SK-N-SH (cell line): ENCODE measurements around the gene NRL. TPM values are rescaled to one million over a fixed set of nuclear protein-coding genes. Genes with fewer than 3 reads are reported as not detected.

Source experiments
- CTCF ChIA-PET: fragments of 300-600, 350-600 bp; formaldehyde crosslinking; extraction: SDS; loops from one replicate; lab custom pipeline; 2021; lab: Yijun Ruan, JAX
- POLR2A ChIA-PET: fragments of 350-600 bp; sonication (Branson Sonifier 250); formaldehyde crosslinking; extraction: SDS; loops from one replicate; lab custom pipeline; 2020; ENCODE audit warnings: antibody characterized with exemption, inconsistent platforms; lab: Yijun Ruan, JAX
- DNase-seq: peaks from one replicate; pipeline ENCODE4 v3.0.0; 2012
- H2AFZ ChIP-seq: fragments of 200-600 bp; sonication (generic); 2 replicates; pipeline ENCODE4 v1.8.1; 2016; ENCODE audit warnings: antibody characterized with exemption, mild to moderate bottlenecking, low read depth
- H3F3A ChIP-seq: fragments of 200-600 bp; sonication (generic); replicated peaks from 2 replicates; pipeline ENCODE3; 2016; ENCODE audit warnings: antibody characterized with exemption, mild to moderate bottlenecking; ENCODE audit not compliant: insufficient read depth
- H3K27ac ChIP-seq, 2 experiments: fragments of 200-500 bp in 1 of 2; fragments of 200-600 bp in 1 of 2; sonication (Bioruptor generic) in 1 of 2; sonication (generic), shearing (Covaris generic) in 1 of 2; 2 replicates each; pipeline versions ENCODE4 v1.5.1 to v1.6.1; 2014 to 2016; ENCODE audit warnings: low read depth in 2 of 2, inconsistent platforms in 1 of 2, low read length in 1 of 2, mild to moderate bottlenecking in 1 of 2, mixed read lengths in 1 of 2
- H3K27me3 ChIP-seq: fragments of 200-600 bp; sonication (generic), shearing (Covaris generic); 2 replicates; pipeline ENCODE4 v1.6.1; 2016; ENCODE audit warnings: mixed run types; ENCODE audit not compliant: insufficient read depth
- H3K36me3 ChIP-seq, 2 experiments: fragments of 200-500 bp in 1 of 2; fragments of 200-600 bp in 1 of 2; sonication (Bioruptor generic) in 1 of 2; sonication (generic) in 1 of 2; replicated peaks in 1 of 2; 2 replicates each; pipeline versions ENCODE3 to v1.5.1; 2014 to 2016; ENCODE audit warnings: low read length in 1 of 2, mild to moderate bottlenecking in 1 of 2; ENCODE audit not compliant: insufficient read depth in 2 of 2, control insufficient read depth in 1 of 2
- H3K4me1 ChIP-seq, 2 experiments: fragments of 200-500 bp in 1 of 2; fragments of 200-600 bp in 1 of 2; sonication (Bioruptor generic) in 1 of 2; sonication (generic), shearing (Covaris generic) in 1 of 2; 2 replicates each; pipeline versions ENCODE4 v1.5.1 to v1.6.1; 2014 to 2016; ENCODE audit warnings: low read depth in 1 of 2, low read length in 1 of 2, mixed run types in 1 of 2; ENCODE audit not compliant: insufficient read depth in 2 of 2, control insufficient read depth in 1 of 2
- H3K4me2 ChIP-seq: fragments of 200-600 bp; sonication (generic), shearing (Covaris generic); 2 replicates; pipeline ENCODE4 v1.6.1; 2017; ENCODE audit warnings: mixed run types
- H3K4me3 ChIP-seq, 2 experiments: fragments of 200-500 bp in 1 of 2; fragments of 200-600 bp in 1 of 2; sonication (Bioruptor generic) in 1 of 2; sonication (generic), shearing (Covaris generic) in 1 of 2; 2 replicates each; pipeline versions ENCODE4 v1.5.1 to v1.8.1; 2014 to 2016; ENCODE audit warnings: low read depth in 2 of 2, inconsistent platforms in 1 of 2, low read length in 1 of 2, mild to moderate bottlenecking in 1 of 2, mixed read lengths in 1 of 2, moderate library complexity in 1 of 2
- H3K79me2 ChIP-seq: fragments of 200-600 bp; sonication (generic); 2 replicates; pipeline ENCODE4 v1.8.1; 2017; ENCODE audit warnings: mild to moderate bottlenecking; ENCODE audit not compliant: insufficient read depth
- H3K9ac ChIP-seq: fragments of 200-600 bp; sonication (generic); 2 replicates; pipeline ENCODE4 v1.6.1; 2017; ENCODE audit warnings: mixed run types
- H3K9me2 ChIP-seq: fragments of 200-600 bp; sonication (generic); 2 replicates; pipeline ENCODE4 v1.6.1; 2017; ENCODE audit warnings: mixed run types
- H3K9me3 ChIP-seq: fragments of 200-600 bp; sonication (generic); 2 replicates; pipeline ENCODE4 v1.6.1; 2017; ENCODE audit warnings: mixed run types, mild to moderate bottlenecking, moderate library complexity
- H4K20me1 ChIP-seq: fragments of 200-600 bp; sonication (generic); 2 replicates; pipeline ENCODE4 v1.6.1; 2017; ENCODE audit warnings: mild to moderate bottlenecking, mixed run types; ENCODE audit not compliant: insufficient read depth
- ELF1 ChIP-seq: IDR thresholded peaks from 2 replicates; pipeline ENCODE4 v1.4.0; 2012
- EZH2phosphoT487 ChIP-seq: fragments of 200-600 bp; sonication (generic); IDR thresholded peaks from 2 replicates; pipeline ENCODE4 v1.6.1; 2017; ENCODE audit warnings: low read depth, mixed run types, mild to moderate bottlenecking, antibody characterized with exemption, moderate library complexity, borderline replicate concordance
- FOSL2 ChIP-seq: IDR thresholded peaks from 2 replicates; pipeline ENCODE4 v1.4.0; 2012; ENCODE audit warnings: low read depth, mild to moderate bottlenecking, moderate library complexity, borderline replicate concordance
- IRF3 ChIP-seq: fragments of 150-350 bp; IDR thresholded peaks from 2 replicates; pipeline ENCODE4 v1.6.1; 2016; ENCODE audit warnings: mild to moderate bottlenecking, low read depth, low read length
- JUND ChIP-seq: IDR thresholded peaks from 2 replicates; pipeline ENCODE4 v1.4.0; 2012
- MEF2A ChIP-seq: IDR thresholded peaks from 2 replicates; pipeline ENCODE4 v1.4.0; 2012; ENCODE audit warnings: low read depth, borderline replicate concordance
- NFIC ChIP-seq: IDR thresholded peaks from 2 replicates; pipeline ENCODE4 v1.4.0; 2012; ENCODE audit warnings: borderline replicate concordance
- PBX3 ChIP-seq: IDR thresholded peaks from 2 replicates; pipeline ENCODE4; 2012
- POLR2AphosphoS5 ChIP-seq: IDR thresholded peaks from 2 replicates; pipeline ENCODE4 v1.6.1; 2012; ENCODE audit warnings: low read depth, low read length
- RAD21 ChIP-seq: IDR thresholded peaks from 2 replicates; pipeline ENCODE4 v1.6.1; 2012; ENCODE audit warnings: mild to moderate bottlenecking, low read length
- RCOR1 ChIP-seq: fragments of 150-350 bp; IDR thresholded peaks from 2 replicates; pipeline ENCODE4 v1.6.1; 2017; ENCODE audit warnings: antibody characterized with exemption, low read length
- REST ChIP-seq: IDR thresholded peaks from 2 replicates; pipeline ENCODE4 v1.6.1; 2012; ENCODE audit warnings: mild to moderate bottlenecking, low read depth, low read length, moderate library complexity
- RXRA ChIP-seq: IDR thresholded peaks from 2 replicates; pipeline ENCODE4 v1.4.0; 2012; ENCODE audit warnings: low read depth, mild to moderate bottlenecking, borderline replicate concordance
- SMC3 ChIP-seq: IDR thresholded peaks from 2 replicates; pipeline ENCODE4 v1.6.1; 2012; ENCODE audit warnings: low read depth, low read length, improper control_type of control experiment
- TAF1 ChIP-seq: IDR thresholded peaks from 2 replicates; pipeline ENCODE4 v1.6.1; 2012; ENCODE audit warnings: low read depth, mild to moderate bottlenecking, low read length, moderate library complexity, borderline replicate concordance
- TEAD4 ChIP-seq: IDR thresholded peaks from 2 replicates; pipeline ENCODE4 v1.4.0; 2012; ENCODE audit warnings: mild to moderate bottlenecking, borderline replicate concordance; ENCODE audit not compliant: insufficient read depth
- USF2 ChIP-seq: fragments of 150-350 bp; IDR thresholded peaks from 2 replicates; pipeline ENCODE4 v1.6.1; 2017; ENCODE audit warnings: antibody characterized with exemption, low read length, low read depth, borderline replicate concordance
- YY1 ChIP-seq: IDR thresholded peaks from 2 replicates; pipeline ENCODE4 v1.4.0; 2012; ENCODE audit warnings: low read depth, mild to moderate bottlenecking
- WGBS: methylation state at CpG from one replicate; pipeline ENCODE4 v1.1.6; 2017; ENCODE audit warnings: low lambda C conversion rate; 5-methylcytosine and 5-hydroxymethylcytosine counted together
- polyA plus RNA-seq, 3 experiments: library from polyadenylated mRNA; depleted of rRNA; stranded (reverse); fragments of >200 nt; gene quantifications; 2 replicates each; pipeline ENCODE4 v1.2.3, GENCODE V29; 2012
- TF ChIP-seq, protein P1 (sequence below): IDR thresholded peaks from 2 replicates; pipeline ENCODE4 v1.4.0; 2012; ENCODE audit warnings: low read depth, borderline replicate concordance

NRL gene
- polyA plus RNA-seq, 1 of the 3 experiments (the other 2 are of a cell fraction) = 0.76 TPM

DNA sequence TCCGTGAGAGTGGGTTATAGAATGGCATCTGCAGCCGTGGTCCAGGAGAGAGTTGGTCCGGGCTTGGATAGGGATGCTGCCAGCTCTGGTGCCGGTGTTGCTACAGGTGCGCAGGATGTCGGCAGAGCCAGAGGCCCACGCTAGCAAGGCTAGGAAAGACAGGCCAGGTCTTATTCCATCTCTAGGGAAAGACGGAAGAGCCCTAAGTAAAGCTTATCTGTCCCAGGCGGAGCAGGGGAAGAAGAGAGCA, 20.8 kb upstream of the NRL start:
- no peaks in the 10 kb centered on the region for H3K27me3 ChIP-seq
- H4K20me1 ChIP-seq = no peaks in the 10 kb centered on the region
- H2AFZ ChIP-seq = peak overlapping the region; percentile 98
- peak overlapping the region; percentile 15 to 83; a peak in 3 of 4 replicates for H3K27ac ChIP-seq
- peaks cover 3% of the 10 kb centered on the region for H3F3A ChIP-seq
- peak overlapping the region; percentile 54 for H3K9ac ChIP-seq
- H3K9me2 ChIP-seq = no peaks in the 10 kb centered on the region
- no peaks in the 10 kb centered on the region for H3K9me3 ChIP-seq
- H3K79me2 ChIP-seq = peaks cover 27% of the 10 kb centered on the region
- no peak for DNase-seq
- TF ChIP-seq PBX3 = no peak
- TF ChIP-seq MEF2A = no peak
- TF ChIP-seq YY1 = no peak
- no peak for TF ChIP-seq RXRA
- no peak for TF ChIP-seq TAF1
- TF ChIP-seq ELF1 = no peak
- TF ChIP-seq, protein P1, sequence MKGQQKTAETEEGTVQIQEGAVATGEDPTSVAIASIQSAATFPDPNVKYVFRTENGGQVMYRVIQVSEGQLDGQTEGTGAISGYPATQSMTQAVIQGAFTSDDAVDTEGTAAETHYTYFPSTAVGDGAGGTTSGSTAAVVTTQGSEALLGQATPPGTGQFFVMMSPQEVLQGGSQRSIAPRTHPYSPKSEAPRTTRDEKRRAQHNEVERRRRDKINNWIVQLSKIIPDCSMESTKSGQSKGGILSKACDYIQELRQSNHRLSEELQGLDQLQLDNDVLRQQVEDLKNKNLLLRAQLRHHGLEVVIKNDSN = no peak
- TF ChIP-seq IRF3 = no peak
- TF ChIP-seq JUND = no peak
- no peak for TF ChIP-seq NFIC
- TF ChIP-seq SMC3 = no peak
- TF ChIP-seq RAD21 = no peak
- TF ChIP-seq POLR2AphosphoS5 = no peak
- TF ChIP-seq USF2 = no peak
- TF ChIP-seq FOSL2 = no peak
- TF ChIP-seq EZH2phosphoT487 = no peak
- TF ChIP-seq REST = no peak
- TF ChIP-seq TEAD4 = no peak
- no peak for TF ChIP-seq RCOR1
- 23% methylated on average over 8 of the region's 9 CpGs for WGBS
- ChIA-PET POLR2A (interaction anchor here (0.6 to 3.0 kb wide), 11 partner anchors 9 to 609 kb away, joined by 3 to 21 read pairs (median 5); partner anchors contain the start of genes CARMIL3, DCAF11, IRF9 and NRL), CTCF (interaction anchor here (0.6 to 4.7 kb wide), 8 partner anchors 9 to 557 kb away, joined by 3 to 22 read pairs (median 3); partner anchors contain the start of genes IRF9, JPH4 and PSME2)
- peaks cover 6 to 39% of the 10 kb centered on the region in 2 experiments; a peak in 2 of 4 replicates for H3K4me1 ChIP-seq
- H3K4me2 ChIP-seq = peak overlapping the region; percentile 82
- H3K4me3 ChIP-seq = peak overlapping the region; percentile 82 to 91
- H3K36me3 ChIP-seq = peaks cover 21 to 24% of the 10 kb centered on the region in 2 experiments
